Measurements from ENCODE around the gene ADGRF3.

DNA sequence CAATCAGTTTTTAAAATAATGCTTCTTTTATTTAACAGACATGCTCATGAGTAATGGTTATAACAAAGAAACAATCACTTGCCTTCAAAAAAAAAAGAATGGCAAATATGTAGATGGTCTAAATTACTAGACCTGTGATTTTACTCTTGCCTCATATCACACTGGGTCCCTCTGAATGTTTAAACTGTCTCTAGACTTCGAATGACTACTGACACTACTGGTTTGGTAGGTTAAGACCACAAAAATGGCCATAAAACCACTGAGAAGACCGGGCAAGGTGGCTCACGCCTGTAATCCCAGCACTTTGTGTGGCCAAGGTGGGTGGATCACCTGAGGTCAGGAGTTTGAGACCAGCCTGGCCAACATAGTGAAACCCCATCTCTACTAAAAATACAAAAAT lies 5.8 kb downstream of the ADGRF3 start:
- TF ChIP-seq ZNF274 (IDR thresholded peaks at IDR 0.05; ENCODE audit: low read depth, low read length), result no peak
- TF ChIP-seq YY1 (IDR thresholded peaks at IDR 0.05; ENCODE audit: insufficient read depth, insufficient read length), result no peak
